GM15510 (cell line): Measurements from ENCODE around the gene ZMYM3.
A peak's percentile ranks its signal among the peaks of the same experiment; 100 is the strongest.

Experiments used
- POLR2A ChIP-seq: IDR thresholded peaks from 3 replicates; pipeline ENCODE4 v1.6.1; 2011; ENCODE audit warnings: borderline replicate concordance; ENCODE audit not compliant: insufficient read length; ENCODE audit errors: extremely low read depth

The ZMYM3 gene

DNA sequence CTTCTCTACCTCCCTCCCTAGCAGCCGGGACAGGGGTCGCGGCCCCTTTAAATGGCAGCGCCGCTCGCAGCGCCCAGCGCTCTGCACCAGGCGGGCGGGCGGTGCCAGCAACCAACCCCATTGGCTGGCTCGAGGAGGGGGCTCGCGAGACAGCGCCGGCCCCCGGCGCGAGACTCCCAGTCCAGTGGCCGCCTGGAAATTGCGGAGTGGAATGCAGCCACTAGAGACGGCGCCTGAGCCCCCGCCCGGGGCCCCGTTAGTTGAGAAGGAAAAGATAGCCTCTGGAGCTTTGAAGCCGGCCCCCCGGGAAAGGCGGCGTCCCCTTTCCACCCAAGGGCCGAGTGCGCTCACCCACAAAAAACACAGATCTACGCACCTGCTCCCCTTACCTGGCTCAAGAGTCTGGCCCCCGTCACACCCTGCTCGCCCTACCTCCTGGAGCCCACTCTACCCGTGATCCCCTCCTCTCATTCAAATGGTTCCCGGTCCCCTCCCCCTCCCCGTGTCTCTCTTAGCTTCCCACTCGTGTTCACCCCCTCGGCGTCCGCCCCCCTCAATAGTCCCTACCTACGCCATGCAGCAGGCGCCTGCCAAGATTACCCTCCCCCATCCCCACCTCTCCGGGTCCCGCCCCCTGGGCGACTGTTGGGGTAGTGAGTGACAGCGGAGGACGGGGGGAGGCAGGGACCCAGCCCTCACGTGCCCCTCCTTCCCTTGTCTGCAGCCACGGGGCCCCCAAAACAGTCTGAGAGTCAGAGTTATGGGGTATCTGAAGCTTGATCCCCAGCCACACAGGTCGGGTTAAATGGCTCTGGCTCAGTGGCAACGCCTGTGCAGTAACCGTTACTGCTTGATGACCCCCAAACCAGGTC is at the start of gene ZMYM3:
Gene ZMYM3 (minus strand): TSS at position 49 of the 872 bp plus-strand sequence. CDS start 885 bp downstream, outside the sequence.
- no peak for TF ChIP-seq POLR2A

DNA sequence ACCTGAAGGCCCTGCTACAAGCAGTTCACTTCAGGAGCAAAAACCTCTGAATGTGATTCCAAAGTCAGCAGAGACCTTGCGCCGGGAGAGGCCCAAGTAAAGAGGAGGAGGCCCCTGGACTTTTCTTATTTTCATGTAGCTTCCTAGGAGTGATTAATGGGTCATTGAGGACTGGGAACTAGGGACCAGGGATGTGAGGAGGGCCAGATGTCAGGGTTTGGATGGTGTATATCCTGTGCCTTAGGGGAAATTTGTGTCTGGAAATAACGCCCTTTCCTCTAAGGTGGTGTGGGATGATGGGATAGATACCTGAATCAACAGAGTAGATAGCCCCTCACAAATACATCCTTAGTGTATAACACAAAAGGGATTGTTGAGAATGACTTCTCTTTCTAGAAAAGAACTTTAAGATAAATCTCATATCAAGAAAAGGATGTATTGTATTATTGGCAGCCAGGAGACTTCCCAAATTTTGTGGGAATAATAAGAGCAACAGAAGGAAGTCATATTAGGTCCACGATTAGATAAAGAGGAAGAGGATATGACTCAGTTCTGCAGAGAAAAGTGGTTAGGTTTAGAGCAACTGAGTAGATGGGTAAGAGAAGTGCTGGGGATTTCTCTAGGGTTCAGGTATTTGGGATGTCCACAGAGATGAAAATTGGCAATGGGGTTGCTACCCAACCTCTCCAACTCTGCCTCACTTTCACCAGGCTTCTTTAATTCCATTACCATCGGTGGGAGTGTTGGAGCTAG is 48.7 kb upstream of the ZMYM3 start:
- no peak for TF ChIP-seq POLR2A

DNA sequence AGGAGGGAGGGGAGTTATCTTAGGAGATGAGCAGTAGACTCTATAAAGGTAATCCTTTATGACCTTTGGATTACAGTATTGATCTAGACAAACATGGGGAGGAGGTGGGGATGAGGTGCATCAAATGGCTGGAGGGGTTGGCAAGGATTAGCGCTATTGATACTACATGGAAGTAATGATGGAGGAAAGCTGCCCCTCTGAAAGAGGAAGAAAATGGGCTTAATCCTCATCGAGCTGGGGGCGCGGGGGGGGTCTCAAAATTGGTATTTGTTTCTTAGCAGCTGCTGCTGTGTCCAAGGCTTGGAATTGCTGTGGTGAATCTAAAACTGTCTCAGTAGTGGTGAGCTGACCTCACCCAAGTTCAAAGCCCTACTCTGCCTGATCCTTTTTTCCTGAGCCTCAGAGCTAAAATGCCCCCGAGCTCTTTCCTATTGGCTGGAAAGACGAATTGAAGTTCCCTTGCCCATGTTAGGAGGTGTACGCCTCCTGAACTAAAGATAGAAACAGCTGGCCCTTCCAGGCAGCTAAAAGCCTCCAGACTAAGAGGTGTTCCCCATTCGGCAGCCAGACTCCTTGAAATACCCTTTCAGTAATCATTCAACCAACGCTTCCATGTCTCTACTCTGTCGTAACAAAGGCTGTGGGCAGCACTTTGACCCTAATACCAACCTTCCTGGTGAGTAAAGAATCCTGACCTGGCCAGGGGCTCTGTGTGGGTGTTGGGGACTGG is 47.4 kb upstream of the ZMYM3 start, which contains the start of gene ITGB1BP2:
Gene ITGB1BP2 (plus strand): TSS at position 556 of the 730 bp plus-strand sequence. CDS start 57 bp downstream, at position 613.
- no peak for TF ChIP-seq POLR2A

DNA sequence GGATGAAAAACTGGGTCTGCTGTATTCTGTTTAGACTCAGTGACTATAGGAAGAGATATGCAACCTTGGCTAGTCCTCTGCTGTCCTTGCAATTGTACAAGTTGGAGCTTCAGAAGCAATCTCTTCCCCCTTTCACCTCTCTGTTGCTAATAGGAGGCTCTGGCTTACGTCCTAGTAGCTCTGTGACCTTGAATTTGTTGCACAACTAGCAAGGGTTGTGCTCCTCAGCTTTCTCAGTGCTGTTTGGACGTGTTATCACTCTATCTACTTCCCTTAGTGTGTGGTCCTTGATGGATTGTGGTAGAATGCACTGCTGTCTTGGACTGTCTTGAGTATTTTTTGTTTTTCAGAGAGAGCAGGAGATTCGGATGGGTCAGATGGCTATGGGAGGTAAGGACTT is 44.2 kb upstream of the ZMYM3 start:
- no peak for TF ChIP-seq POLR2A

DNA sequence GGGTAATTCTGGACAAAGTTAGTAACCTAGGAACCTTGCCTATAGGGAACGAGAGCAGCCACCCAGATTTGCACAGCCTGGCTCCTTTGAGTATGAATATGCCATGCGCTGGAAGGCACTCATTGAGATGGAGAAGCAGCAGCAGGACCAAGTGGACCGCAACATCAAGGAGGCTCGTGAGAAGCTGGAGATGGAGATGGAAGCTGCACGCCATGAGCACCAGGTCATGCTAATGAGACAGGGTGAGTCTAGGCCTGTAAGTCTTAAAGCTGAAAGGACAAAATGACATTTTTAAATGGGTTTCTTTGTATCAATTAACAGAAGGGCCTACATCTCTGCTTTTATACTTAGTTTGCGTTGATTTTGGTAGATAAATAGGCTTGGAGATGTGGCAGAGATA is 42.9 kb upstream of the ZMYM3 start:
- no peak for TF ChIP-seq POLR2A

DNA sequence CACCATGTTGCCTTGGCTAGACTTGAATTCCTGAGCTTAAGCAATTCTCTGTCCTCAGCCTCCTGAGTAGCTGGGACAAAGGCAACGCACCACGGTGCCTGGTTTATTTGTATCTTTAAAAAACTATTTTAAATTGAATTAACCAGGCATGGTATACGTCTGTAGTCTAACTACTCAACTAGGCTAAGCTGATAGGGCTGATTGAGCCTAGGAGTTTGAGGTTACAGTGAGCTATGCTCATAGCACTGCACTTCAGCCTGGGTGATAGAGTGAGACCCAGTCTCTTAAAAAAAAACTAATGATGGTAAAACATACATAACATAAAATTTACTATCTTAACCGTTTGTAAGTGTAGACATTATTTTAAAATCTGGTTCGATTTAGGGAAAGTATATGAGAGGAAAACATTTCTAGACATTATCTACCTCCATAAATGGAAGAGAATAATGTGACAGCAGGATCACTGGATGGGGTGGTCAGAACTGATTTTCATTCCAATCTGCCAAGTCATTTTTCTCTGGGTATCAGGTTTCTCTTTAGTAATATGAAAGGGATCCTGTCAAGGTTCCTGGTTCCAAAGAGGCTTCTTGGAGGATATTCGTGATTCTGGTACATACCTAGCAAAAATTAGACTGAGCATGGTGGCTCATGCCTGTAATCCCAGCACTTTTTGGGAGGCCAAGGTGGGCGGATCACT is 38.9 kb upstream of the ZMYM3 start:
- no peak for TF ChIP-seq POLR2A

DNA sequence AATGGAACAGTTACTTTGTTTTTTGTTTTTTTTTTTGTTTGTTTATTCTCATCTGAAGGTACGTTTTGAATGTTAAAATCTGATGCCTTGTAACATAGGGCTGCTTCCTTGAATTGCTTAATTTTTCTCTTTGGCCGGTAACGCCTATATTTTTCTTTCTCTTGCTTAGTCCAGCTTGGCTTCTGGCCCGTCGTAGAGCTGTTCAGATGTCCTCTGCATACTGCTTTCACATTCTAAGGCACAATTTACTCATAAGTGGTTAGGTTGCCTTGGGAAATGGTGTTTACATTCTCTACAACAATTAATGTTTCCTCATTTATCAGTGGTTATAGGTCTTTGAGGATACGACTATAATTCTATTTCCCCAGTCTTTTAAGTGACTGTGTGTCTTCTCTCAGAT is 37.4 kb upstream of the ZMYM3 start:
- TF ChIP-seq POLR2A = no peak

DNA sequence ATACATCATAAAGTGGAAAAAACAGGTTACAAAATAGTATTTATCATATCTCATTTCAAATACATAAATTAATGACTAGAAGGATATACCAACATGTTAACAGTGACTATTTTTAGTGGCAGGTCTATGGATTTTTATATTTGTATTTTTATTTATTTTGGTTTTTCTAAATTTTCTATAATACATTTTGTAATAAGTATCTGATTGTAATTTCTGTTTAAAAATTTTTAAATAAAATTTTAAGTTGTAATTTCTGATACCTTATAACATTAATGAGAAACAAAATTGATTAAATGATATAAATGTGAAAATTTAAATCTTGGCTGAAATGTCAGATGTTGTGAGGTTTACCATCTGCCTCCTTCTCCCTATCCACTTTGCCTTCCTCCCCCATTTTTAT is 32.0 kb upstream of the ZMYM3 start:
- no peak for TF ChIP-seq POLR2A

DNA sequence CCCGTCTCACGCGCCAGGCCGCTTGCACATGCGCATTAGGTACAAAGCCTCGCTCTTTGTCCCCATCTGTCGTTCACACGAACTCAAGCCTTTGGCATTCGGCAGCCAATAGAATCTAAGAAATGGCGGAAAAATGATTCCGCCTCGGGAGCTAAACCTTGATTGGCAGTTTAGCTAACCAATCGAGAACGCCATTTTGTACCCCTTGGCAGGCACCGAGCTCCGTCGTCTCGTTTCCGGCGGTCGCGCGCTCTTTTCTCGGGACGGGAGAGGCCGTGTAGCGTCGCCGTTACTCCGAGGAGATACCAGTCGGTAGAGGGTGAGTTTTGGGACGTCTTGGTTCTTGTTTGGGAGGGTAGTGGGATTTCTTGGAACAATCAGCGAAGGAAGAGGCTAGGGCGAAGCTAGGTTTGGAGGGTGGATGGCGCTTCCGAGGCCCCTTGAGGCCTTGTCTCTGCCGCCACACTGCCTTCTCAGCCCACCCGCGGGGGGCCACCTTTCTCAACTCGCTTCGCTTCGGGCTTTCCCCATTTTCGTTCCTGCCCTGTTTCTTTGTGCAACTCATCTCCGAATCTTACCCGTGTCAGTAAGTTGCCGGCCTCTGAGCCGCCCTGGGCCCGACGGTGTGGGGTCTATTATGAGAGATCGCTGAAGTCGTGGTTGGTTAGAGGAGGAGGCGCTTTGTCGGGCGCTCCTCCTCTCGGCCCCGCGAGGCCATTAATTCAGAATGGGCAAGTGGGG is 29.6 kb upstream of the ZMYM3 start, which contains the start of gene NONO:
Gene NONO (plus strand): TSS at position 233 of the 741 bp plus-strand sequence. CDS start 7,003 bp downstream, outside the sequence.
- TF ChIP-seq POLR2A = peak; percentile 57

DNA sequence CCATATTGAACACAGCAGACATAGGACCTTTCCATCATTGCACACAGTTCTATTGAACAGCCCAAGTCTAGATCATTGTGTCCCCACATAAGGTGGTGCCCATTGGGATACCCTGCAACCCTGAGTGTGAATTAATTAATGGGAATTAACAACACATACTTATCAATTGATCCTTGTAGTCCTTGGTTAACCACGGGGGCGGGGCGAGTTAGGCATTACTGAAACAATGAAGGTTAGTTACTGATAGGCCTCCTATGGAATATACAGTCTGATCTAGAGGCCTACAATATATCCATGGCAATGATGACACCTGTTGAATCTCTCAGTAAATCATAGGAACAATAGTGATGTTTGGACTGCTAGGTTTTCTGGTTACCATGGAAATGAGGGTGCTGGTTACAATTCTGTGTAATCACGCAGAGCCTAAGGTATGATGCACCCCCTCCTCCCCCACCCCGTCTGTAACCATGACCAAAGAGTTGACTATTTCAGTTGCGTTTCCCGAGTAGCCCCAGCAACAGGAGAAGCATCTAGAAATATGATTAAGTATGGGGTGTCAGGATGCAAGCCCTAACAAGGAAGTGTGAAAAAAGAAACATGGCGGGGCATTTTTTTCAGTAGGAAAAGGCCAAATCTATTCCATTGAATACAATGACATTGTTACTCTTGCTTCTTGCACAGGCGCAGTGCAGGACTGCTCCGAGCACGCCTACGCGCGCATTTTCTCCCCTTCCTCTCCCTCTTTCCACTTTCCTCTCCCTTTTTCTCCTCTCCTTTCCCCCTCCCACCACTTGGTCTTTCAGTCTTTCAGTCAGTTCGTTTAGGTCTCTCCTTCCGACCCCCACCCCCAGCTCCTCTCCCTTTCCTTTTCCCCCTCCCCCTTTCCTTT is 28.8 kb upstream of the ZMYM3 start:
- TF ChIP-seq POLR2A = no peak

DNA sequence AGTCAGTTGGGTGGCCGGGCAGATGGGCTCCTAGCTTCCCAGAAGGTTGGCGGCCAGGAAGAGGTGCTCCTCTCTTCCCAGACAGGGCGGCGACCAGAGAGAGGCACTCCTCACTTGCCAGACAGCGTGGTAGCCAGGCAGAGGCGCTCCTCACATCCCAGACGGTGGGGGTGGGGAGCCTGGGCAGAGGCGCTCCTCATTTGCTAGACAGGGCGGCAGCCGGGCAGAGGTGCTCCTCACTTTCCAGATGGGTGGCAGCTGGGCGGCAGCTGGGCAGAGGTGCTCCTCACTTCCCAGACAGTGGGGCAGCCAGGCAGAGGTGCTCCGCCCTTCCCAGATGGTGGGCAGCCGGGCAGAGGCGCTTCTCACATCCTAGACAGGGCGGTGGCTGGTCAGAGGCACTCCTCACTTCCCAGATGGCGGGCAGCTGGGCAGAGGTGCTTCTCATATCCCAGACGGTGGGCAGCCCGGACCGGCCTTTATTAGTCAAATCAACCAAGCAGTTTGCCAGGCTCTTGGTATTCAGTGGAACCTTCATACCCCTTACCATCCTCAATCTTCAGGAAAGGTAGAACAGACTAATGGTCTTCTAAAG is 16.0 kb upstream of the ZMYM3 start:
- TF ChIP-seq POLR2A = no peak

DNA sequence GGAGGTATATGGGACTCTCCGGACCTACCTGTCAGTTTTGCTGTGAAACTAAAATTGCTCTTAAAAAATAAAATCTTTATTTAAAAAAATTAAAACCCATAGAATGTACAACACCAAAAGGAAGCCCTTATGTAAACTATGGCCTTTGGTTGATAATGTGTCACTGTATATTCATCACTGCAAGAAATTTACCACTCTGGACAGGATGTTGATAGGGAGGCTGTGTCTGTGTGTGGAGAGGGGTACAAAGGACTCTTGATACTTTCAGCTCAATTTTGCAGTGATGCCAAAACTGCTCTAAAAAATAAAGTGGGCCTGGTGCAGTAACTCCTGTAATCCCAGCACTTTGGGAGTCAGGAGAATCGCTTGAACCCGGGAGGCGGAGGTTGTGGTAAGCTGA is 2.9 kb upstream of the ZMYM3 start:
- TF ChIP-seq POLR2A = no peak
